IPS-20b (cell line): ENCODE results near the gene CELA1.
"Not testable (repeated sequence)": the region's sequence is repeated elsewhere in the genome, so short reads cannot be mapped to it uniquely, and the experiment has no call there.

ENCODE experiments used
- H3K27ac ChIP-seq: one replicate; pipeline ENCODE4 v1.5.1; 2013; ENCODE audit warnings: low read length
- H3K27me3 ChIP-seq: 2 replicates; pipeline ENCODE4 v1.6.1; 2013; ENCODE audit warnings: mild to moderate bottlenecking, low read length, inconsistent platforms; ENCODE audit not compliant: insufficient read depth
- H3K36me3 ChIP-seq: 2 replicates; pipeline ENCODE4 v1.6.1; 2013; ENCODE audit warnings: low read depth, mild to moderate bottlenecking, inconsistent platforms, low read length, moderate library complexity; ENCODE audit not compliant: insufficient read depth
- H3K4me1 ChIP-seq: 2 replicates; pipeline ENCODE4 v1.6.1; 2013; ENCODE audit warnings: mild to moderate bottlenecking, control low read depth, inconsistent platforms, low read length, moderate library complexity; ENCODE audit not compliant: insufficient read depth
- H3K4me3 ChIP-seq: 2 replicates; pipeline ENCODE4 v1.5.1; 2013; ENCODE audit warnings: mild to moderate bottlenecking, low read length, inconsistent platforms
- H3K9ac ChIP-seq: 2 replicates; pipeline ENCODE4 v1.6.1; 2013; ENCODE audit warnings: low read depth, mild to moderate bottlenecking, inconsistent platforms, low read length, moderate library complexity
- H3K9me3 ChIP-seq: 2 replicates; pipeline ENCODE4 v1.6.1; 2013; ENCODE audit warnings: mild to moderate bottlenecking, low read depth, low read length, inconsistent platforms; ENCODE audit not compliant: insufficient read depth

Gene CELA1

GRCh38 chr12:51295651-51296050 lies 50.8 kb downstream of the CELA1 start:
- Histone ChIP-seq H3K4me1 (no peaks in the 10 kb centered on the region), H3K27ac (no peak overlapping the region), H3K9me3 (no peaks in the 10 kb centered on the region), H3K36me3 (no peaks in the 10 kb centered on the region), H3K27me3 (no peaks in the 10 kb centered on the region), H3K4me3 (no peak overlapping the region), H3K9ac (no peak overlapping the region)

DNA sequence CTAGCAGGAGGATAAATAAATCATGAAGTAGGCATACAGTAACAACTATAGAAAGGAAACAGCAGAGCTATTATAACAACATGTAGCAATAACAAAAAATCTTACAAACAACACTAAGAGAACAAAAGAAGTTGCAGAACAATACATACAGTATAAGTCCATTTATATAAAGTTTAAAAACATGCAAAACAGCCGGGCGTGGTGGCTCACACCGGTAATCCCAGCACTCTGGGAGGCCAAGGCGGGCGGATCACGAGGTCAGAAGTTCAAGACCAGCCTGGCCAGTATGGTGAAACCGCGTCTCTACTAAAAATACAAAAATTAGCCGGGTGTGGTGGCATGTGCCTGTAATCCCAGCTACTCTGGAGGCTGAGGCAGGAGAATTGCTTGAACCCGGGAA lies 52.4 kb downstream of the CELA1 start:
- not testable (repeated sequence) for H3K36me3 ChIP-seq, H3K27me3 ChIP-seq, H3K9ac ChIP-seq, H3K9me3 ChIP-seq, H3K27ac ChIP-seq, H3K4me1 ChIP-seq, H3K4me3 ChIP-seq

DNA sequence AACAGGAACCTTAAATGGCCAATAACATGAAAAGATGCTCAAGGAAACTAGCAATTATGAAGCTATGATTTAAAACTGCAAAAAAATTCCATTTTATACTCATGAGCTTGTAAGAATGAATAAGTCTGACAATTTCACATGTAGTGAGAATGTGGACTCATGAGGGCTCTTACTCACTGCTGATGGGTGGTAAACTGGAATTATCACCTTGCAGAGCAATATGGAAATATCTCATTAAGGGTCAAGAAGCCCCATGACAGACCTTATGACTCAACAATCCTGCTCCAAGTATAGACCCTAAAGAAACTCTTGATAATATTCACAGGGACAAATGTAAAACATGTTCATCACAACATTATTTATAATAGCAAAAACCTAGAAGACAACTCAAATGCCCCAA lies 52.8 kb downstream of the CELA1 start:
- Histone ChIP-seq H3K4me1 (no peaks in the 10 kb centered on the region), H3K27me3 (no peaks in the 10 kb centered on the region), H3K36me3 (no peaks in the 10 kb centered on the region), H3K9me3 (no peaks in the 10 kb centered on the region), H3K4me3 (no peak overlapping the region), H3K27ac (no peak overlapping the region), H3K9ac (no peak overlapping the region)

DNA sequence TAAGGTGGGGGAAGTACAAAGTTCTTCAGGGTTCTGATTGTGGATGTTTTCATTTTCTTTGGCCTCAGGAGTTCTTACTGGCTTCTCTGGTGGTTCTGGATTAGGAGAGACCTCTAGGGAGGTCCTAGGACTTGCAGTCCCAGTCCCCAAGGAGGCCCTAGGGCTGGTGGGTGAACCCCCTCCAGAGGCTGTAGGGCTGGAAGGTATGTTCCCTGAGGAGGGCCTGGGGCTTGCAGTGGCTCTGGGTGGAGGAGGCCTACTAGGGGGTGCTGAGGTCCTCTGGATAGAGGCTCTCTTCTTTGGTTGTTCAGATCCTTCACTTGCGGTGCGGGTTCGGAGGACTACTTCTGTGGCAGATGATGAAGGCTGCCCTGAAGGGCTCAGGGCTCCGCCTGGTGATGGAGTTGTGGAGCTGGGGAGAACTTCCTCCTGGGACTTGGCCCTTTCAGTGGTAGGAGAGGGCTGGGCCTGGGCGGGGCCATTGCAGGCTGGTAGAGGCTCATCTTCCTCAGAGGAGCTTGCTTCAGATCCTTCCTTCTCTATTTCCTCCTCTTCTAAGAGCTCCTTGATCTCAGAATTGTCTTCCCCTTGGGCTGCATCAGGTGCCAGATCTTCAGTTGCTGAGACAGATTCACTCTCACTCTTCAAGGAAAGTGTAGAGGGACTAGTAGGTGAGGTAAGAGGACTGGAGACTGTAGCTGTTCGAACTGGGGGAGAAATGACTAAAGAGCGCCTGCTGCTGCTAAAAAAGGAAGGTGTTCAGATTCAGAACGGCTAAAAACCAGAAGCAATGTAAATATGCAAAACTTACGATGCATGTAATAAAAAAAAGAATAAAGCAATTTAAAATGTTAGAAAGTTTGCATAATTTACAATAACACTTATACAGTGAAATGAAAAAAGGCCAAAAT lies 54.6 kb downstream of the CELA1 start:
- H3K27ac ChIP-seq, H3K4me3 ChIP-seq, H3K9me3 ChIP-seq, H3K27me3 ChIP-seq, H3K9ac ChIP-seq, H3K4me1 ChIP-seq, H3K36me3 ChIP-seq: not testable (repeated sequence)

DNA sequence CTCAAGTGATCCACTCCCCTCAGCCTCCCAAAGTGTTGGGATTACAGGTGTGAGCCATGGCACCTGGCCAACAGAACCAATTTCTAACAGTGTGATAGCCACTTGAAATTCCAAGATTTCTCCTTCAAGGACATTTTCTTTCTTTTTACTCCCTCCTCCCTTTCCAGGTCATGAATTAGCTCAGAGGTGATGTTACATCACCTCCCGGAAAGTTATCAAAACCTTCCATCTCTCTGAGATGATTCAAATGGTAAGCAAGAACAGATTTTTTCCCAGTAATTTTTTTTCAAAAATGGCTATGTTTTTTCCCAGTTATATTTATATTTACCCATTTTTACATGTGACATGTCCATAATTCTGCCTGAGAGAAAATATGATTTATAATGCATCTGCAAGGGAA lies 60.6 kb downstream of the CELA1 start:
- H3K27ac ChIP-seq, result no peak overlapping the region
- no peaks in the 10 kb centered on the region for H3K9me3 ChIP-seq
- H3K36me3 ChIP-seq, result no peaks in the 10 kb centered on the region
- no peaks in the 10 kb centered on the region for H3K27me3 ChIP-seq
- H3K4me3 ChIP-seq, result no peak overlapping the region
- no peak overlapping the region for H3K9ac ChIP-seq
- peaks cover 2% of the 10 kb centered on the region; the same call in 1 of the 2 replicates for H3K4me1 ChIP-seq

- no peaks in the 10 kb centered on the region for H3K36me3 ChIP-seq
- no peak overlapping the region for H3K4me3 ChIP-seq
- H3K27ac ChIP-seq, result no peak overlapping the region
- H3K27me3 ChIP-seq, result no peaks in the 10 kb centered on the region
- no peak overlapping the region for H3K9ac ChIP-seq
- H3K4me1 ChIP-seq, result peaks cover 2% of the 10 kb centered on the region; the same call in 1 of the 2 replicates
- no peaks in the 10 kb centered on the region for H3K9me3 ChIP-seq
Measured at GRCh38 chr12:51281202-51281924, 65.1 kb downstream of the CELA1 start.
